GM19467 (cell line): ENCODE results near the gene SFRP2.

ENCODE experiments used
- ATAC-seq: cut with Tn5 transposase; IDR thresholded peaks from one replicate; pipeline ENCODE4 v1.9.1; 2021; ENCODE audit warnings: mild to moderate bottlenecking, moderate library complexity; ENCODE audit not compliant: unreplicated experiment

Gene SFRP2

GRCh38 chr4:153733751-153734448, 55.0 kb downstream of the SFRP2 start:
- ATAC-seq: no peak

GRCh38 chr4:153731239-153731638, 57.6 kb downstream of the SFRP2 start:
- ATAC-seq: no peak
